ENCODE data around the gene SP2. TPM values are rescaled to one million over a fixed set of nuclear protein-coding genes. Genes with fewer than 3 reads are reported as not detected.
A peak's percentile ranks its signal among the peaks of the same experiment; 100 is the strongest.

SP2 gene
- total RNA-seq, 1 experiment from 2014 or later = 3.9 TPM

DNA sequence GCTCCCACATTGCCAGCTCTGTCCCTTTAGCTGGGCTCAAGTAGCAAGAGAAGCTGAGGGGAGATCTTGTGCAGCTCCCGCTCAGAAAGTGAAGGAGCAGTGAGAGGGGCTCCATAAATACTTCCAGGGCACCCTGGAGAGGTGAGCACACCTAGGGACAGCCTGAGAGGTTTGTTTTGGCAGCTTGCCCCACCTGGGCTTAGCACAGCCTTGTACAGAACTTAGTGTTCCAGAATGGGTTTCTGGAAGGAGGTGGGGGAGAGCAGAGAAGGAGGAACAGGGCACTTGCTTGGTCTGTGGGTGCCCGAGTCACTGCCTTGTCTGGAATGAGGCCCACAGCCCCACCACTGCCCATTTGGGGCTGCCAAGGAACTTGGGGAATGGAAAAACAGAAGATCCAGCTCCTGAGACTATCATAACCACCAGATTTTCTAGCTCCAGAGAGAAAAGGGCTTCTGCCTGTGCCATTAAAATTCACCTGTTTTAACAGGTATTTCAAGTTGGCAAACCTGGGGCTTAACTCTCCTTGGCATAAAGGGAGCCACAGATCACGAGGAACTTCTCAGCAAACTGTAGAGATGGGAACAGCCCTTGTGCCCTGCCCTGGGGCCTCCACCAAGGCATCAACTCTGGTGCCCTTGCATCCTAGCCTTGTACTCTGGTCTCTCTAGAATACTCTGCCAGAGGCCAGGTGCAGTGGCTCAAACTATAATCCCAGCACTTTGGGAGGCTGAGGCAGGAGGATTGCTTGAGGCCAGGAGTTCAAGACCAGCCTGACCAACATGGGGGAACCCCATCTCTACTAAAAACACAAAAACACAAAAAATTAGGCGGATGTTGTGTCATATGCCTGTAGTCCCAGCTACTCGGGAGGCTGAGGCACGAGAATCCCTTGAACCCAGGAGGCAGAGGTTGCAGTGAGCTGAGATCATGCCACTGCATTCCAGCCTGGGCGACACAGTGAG is 59.7 kb downstream of the SP2 start:
- Histone ChIP-seq H3K27ac (ENCODE audit: low read length) (no peak overlapping the region), H2AFZ (ENCODE audit: low read length) (no peak overlapping the region), H3F3A (ENCODE audit: low read length, unreplicated experiment) (no peaks in the 10 kb centered on the region), H3K9ac (ENCODE audit: low read length) (no peak overlapping the region), H3K9me3 (ENCODE audit: low read length) (no peaks in the 10 kb centered on the region), H3K9me2 (replicated peaks; ENCODE audit: low read length) (no peaks in the 10 kb centered on the region), H3K27me3 (ENCODE audit: low read length) (no peaks in the 10 kb centered on the region), H3K79me2 (ENCODE audit: low read length) (no peaks in the 10 kb centered on the region), H3K36me3 (ENCODE audit: low read depth, low read length) (no peaks in the 10 kb centered on the region; the same call in 1 of the 2 replicates), H3K4me2 (ENCODE audit: low read length) (no peak overlapping the region), H3K4me1 (ENCODE audit: insufficient read depth, low read length) (peaks cover 30% of the 10 kb centered on the region), H4K20me1 (ENCODE audit: low read length) (no peaks in the 10 kb centered on the region), H3K4me3 (ENCODE audit: low read length) (no peak overlapping the region)
- ATAC-seq = no peak
- intact Hi-C loops (cut with micrococcal nuclease) = no loop called here
- no TSS peak for BruUV-seq (replicated peaks)
- peak; percentile 23 for DNase-seq
- ChIA-PET POLR2A (ENCODE audit: unreplicated experiment) (interaction anchor here (0.6 to 0.7 kb wide), 3 partner anchors 50 to 66 kb away, joined by 3 to 12 read pairs (median 5); no protein-coding TSS in a partner anchor), CTCF (interaction anchor here (0.6 to 2.2 kb wide), 3 partner anchors 9 to 14 kb away, joined by 4 to 10 read pairs (median 6); no protein-coding TSS in a partner anchor)
- TF ChIP-seq EZH2phosphoT487 (IDR thresholded peaks at IDR 0.05; ENCODE audit: borderline replicate concordance, low read length) (no peak), EZH2 (IDR thresholded peaks at IDR 0.05; ENCODE audit: low read length, unreplicated experiment) (no peak)
- TF ChIP-seq, protein P1, sequence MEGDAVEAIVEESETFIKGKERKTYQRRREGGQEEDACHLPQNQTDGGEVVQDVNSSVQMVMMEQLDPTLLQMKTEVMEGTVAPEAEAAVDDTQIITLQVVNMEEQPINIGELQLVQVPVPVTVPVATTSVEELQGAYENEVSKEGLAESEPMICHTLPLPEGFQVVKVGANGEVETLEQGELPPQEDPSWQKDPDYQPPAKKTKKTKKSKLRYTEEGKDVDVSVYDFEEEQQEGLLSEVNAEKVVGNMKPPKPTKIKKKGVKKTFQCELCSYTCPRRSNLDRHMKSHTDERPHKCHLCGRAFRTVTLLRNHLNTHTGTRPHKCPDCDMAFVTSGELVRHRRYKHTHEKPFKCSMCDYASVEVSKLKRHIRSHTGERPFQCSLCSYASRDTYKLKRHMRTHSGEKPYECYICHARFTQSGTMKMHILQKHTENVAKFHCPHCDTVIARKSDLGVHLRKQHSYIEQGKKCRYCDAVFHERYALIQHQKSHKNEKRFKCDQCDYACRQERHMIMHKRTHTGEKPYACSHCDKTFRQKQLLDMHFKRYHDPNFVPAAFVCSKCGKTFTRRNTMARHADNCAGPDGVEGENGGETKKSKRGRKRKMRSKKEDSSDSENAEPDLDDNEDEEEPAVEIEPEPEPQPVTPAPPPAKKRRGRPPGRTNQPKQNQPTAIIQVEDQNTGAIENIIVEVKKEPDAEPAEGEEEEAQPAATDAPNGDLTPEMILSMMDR (conservative IDR thresholded peaks at IDR 0.05; ENCODE audit: low read depth, low read length) = no peak

DNA sequence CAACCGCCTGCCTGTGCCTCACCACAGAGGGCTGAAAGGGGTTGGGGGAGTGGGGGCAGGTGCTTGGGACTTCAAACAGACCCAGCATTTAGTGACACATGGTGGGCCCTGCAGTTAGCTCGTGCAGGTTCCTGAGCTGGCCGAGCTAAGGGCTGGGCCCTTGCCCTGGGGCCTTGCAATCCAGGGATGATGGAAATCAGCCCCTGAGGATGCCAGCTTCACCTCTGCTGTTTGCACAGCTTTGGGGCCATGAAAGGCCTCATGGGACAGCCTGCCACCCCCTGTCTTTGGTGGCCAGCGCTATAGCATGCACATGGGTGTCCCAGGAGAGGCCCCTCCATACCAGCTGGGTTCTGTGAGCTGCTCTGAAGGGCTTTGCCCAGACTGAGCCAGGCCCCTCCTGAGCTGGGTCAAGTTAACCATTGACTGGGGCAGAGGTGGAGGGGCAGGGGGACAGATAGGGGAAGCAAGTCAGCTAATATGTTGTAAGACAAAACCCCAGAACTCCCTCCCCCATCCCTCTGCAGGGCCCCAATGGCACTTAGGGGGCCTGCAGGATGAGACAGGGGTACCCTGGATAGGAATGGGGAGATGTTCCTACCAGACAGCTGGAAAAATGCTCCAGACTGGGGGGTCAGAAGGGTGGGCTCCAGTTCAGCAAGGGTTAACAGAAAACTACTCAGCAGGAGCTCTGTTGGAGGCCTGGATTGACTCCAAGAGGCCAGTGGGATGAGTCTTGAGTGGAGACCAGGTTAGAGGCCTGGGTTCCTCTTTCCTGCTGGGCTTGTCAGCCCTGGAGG is 61.0 kb downstream of the SP2 start:
- DNase-seq (peak; percentile 25), ATAC-seq (peak; percentile 16)
- Histone ChIP-seq H3K9me3 (ENCODE audit: low read length) (no peaks in the 10 kb centered on the region), H3K27me3 (ENCODE audit: low read length) (no peaks in the 10 kb centered on the region), H3F3A (ENCODE audit: low read length, unreplicated experiment) (no peaks in the 10 kb centered on the region), H3K9me2 (replicated peaks; ENCODE audit: low read length) (no peaks in the 10 kb centered on the region), H3K36me3 (ENCODE audit: low read depth, low read length) (no peaks in the 10 kb centered on the region; the same call in 1 of the 2 replicates), H3K4me1 (ENCODE audit: insufficient read depth, low read length) (peaks cover 30% of the 10 kb centered on the region), H3K27ac (ENCODE audit: low read length) (peak overlapping the region; percentile 59), H3K4me2 (ENCODE audit: low read length) (peak overlapping the region; percentile 71), H4K20me1 (ENCODE audit: low read length) (no peaks in the 10 kb centered on the region), H3K4me3 (ENCODE audit: low read length) (peak overlapping the region; percentile 42; the same call in 1 of the 2 replicates), H2AFZ (ENCODE audit: low read length) (no peak overlapping the region), H3K79me2 (ENCODE audit: low read length) (no peaks in the 10 kb centered on the region), H3K9ac (ENCODE audit: low read length) (peak overlapping the region; percentile 26)
- BruUV-seq (replicated peaks) = TSS peak; percentile 53
- intact Hi-C loops (cut with micrococcal nuclease) = no loop called here
- TF ChIP-seq EZH2 (IDR thresholded peaks at IDR 0.05; ENCODE audit: low read length, unreplicated experiment) (no peak), EZH2phosphoT487 (IDR thresholded peaks at IDR 0.05; ENCODE audit: borderline replicate concordance, low read length) (no peak)
- TF ChIP-seq, protein P1 (conservative IDR thresholded peaks at IDR 0.05; ENCODE audit: low read depth, low read length) = no peak
- CTCF ChIA-PET = interaction anchor here (0.5 to 2.2 kb wide), 6 partner anchors 8 to 88 kb away, joined by 3 to 10 read pairs (median 3); partner anchors contain the start of gene CDK5RAP3
- POLR2A ChIA-PET (ENCODE audit: unreplicated experiment) = interaction anchor here (0.6 to 1.0 kb wide), 4 partner anchors 8 to 17 kb away, joined by 3 to 5 read pairs (median 4); partner anchors contain the start of gene CDK5RAP3
